Keratinocyte (primary cell): ENCODE measurements around the gene PSAP. TPM values are rescaled to one million over a fixed set of nuclear protein-coding genes. Genes with fewer than 3 reads are reported as not detected.
A peak's percentile ranks its signal among the peaks of the same experiment; 100 is the strongest.
"Not testable (repeated sequence)": the region's sequence is repeated elsewhere in the genome, so short reads cannot be mapped to it uniquely, and the experiment has no call there.

Experiments
- DNase-seq: peaks from one replicate; pipeline ENCODE4 v3.0.0-alpha.2; 2011; ENCODE audit warnings: low read depth, missing footprints, low spot score
- FAIRE-seq: peaks from 2 replicates; lab custom pipeline; 2011; peaks lifted over from hg19 to GRCh38; lab: Jason Lieb, UNC
- H2AFZ ChIP-seq: 2 replicates; pipeline ENCODE4 v1.6.0; 2012; ENCODE audit warnings: low read length, control low read depth, inconsistent platforms; ENCODE audit not compliant: control insufficient read depth
- H3K27ac ChIP-seq: 2 replicates; pipeline ENCODE4 v1.5.1; 2011; ENCODE audit warnings: low read length; ENCODE audit not compliant: control insufficient read depth, insufficient read depth
- H3K27me3 ChIP-seq: 3 replicates; pipeline ENCODE4 v1.6.0; 2011; ENCODE audit warnings: low read length; ENCODE audit not compliant: control insufficient read depth, insufficient read depth; ENCODE audit errors: extremely low read depth
- H3K36me3 ChIP-seq, 2 experiments: 2 replicates in 1 of 2; 3 replicates in 1 of 2; pipeline ENCODE4 v1.5.1; 2011; ENCODE audit warnings: low read length in 2 of 2, mild to moderate bottlenecking in 1 of 2; ENCODE audit not compliant: control insufficient read depth in 2 of 2, insufficient read depth in 2 of 2; ENCODE audit errors: extremely low read depth in 1 of 2
- H3K4me1 ChIP-seq: 3 replicates; pipeline ENCODE4 v1.5.1; 2011; ENCODE audit warnings: low read length; ENCODE audit not compliant: control insufficient read depth, insufficient read depth; ENCODE audit errors: extremely low read depth
- H3K4me2 ChIP-seq: 3 replicates; pipeline ENCODE4 v1.6.0; 2011; ENCODE audit warnings: low read depth, low read length; ENCODE audit not compliant: control insufficient read depth, insufficient read depth; ENCODE audit errors: extremely low read depth
- H3K4me3 ChIP-seq, 3 experiments: fragments of 200-600 bp in 1 of 3; sonication (generic) in 1 of 3; 2 replicates in 2 of 3; 3 replicates in 1 of 3; pipeline ENCODE4 v1.5.1; 2011 to 2016; ENCODE audit warnings: low read length in 3 of 3, mild to moderate bottlenecking in 3 of 3, control low read depth in 2 of 3, inconsistent platforms in 1 of 3, low read depth in 1 of 3, mixed read lengths in 1 of 3, mixed run types in 1 of 3, moderate library complexity in 1 of 3; ENCODE audit not compliant: control insufficient read depth in 2 of 3, insufficient read depth in 2 of 3; ENCODE audit errors: extremely low read depth in 1 of 3
- H3K79me2 ChIP-seq: 2 replicates; pipeline ENCODE4 v1.6.0; 2012; ENCODE audit warnings: low read length; ENCODE audit not compliant: control insufficient read depth, insufficient read depth
- H3K9ac ChIP-seq: 3 replicates; pipeline ENCODE4 v1.6.0; 2011; ENCODE audit warnings: low read length; ENCODE audit not compliant: control insufficient read depth, insufficient read depth; ENCODE audit errors: extremely low read depth
- H3K9me1 ChIP-seq: 3 replicates; pipeline ENCODE4 v1.6.0; 2011; ENCODE audit warnings: low read length; ENCODE audit not compliant: control insufficient read depth, insufficient read depth; ENCODE audit errors: extremely low read depth
- H3K9me3 ChIP-seq: 2 replicates; pipeline ENCODE4 v1.5.1; 2012; ENCODE audit warnings: low read depth, low read length; ENCODE audit not compliant: control insufficient read depth
- H4K20me1 ChIP-seq: 3 replicates; pipeline ENCODE4 v1.6.0; 2011; ENCODE audit warnings: low read length; ENCODE audit not compliant: control insufficient read depth, insufficient read depth; ENCODE audit errors: extremely low read depth
- EZH2 ChIP-seq: IDR thresholded peaks from one replicate; pipeline ENCODE4 v1.6.1; 2012; ENCODE audit warnings: inconsistent platforms, mild to moderate bottlenecking, low read length, moderate library complexity
- dilution Hi-C: fragments of 300-500 bp; cut with MboI; formaldehyde crosslinking; loops from one replicate; pipeline ENCODE4 v1.7.0; 2020; ENCODE audit warnings: low sequenced_read_pairs; ENCODE audit not compliant: extremely low pct_ligation_motif_present
- polyA plus RNA-seq, 5 experiments: library from polyadenylated mRNA; depleted of rRNA in 3 of 5; stranded (reverse) in 3 of 5; stranded (forward) in 1 of 5; unstranded in 1 of 5; fragments of >200 nt; gene quantifications; 1 replicate in 1 of 5; 2 replicates in 3 of 5; 3 replicates in 1 of 5; pipeline versions ENCODE4 v1.2.1 to v1.2.3, GENCODE V29; 2011 to 2012; ENCODE audit warnings: missing spikeins in 2 of 5, low read depth in 1 of 5, low replicate concordance in 1 of 5
- TF ChIP-seq, protein P1 (sequence below), 3 experiments: IDR thresholded peaks in 1 of 3; conservative IDR thresholded peaks in 1 of 3; optimal IDR thresholded peaks in 1 of 3; 2 replicates in 2 of 3; 3 replicates in 1 of 3; pipeline versions ENCODE3 to v1.5.1; 2011; ENCODE audit warnings: low read length in 3 of 3, mild to moderate bottlenecking in 3 of 3, moderate library complexity in 2 of 3, control low read depth in 1 of 3, inconsistent platforms in 1 of 3; ENCODE audit not compliant: insufficient read depth in 2 of 3; ENCODE audit errors: extremely low read depth in 1 of 3

PSAP gene
- polyA plus RNA-seq, 1 donor (not counting 4 experiments of a cell fraction or from before 2014, with no cell fraction given): 1,075 TPM

DNA sequence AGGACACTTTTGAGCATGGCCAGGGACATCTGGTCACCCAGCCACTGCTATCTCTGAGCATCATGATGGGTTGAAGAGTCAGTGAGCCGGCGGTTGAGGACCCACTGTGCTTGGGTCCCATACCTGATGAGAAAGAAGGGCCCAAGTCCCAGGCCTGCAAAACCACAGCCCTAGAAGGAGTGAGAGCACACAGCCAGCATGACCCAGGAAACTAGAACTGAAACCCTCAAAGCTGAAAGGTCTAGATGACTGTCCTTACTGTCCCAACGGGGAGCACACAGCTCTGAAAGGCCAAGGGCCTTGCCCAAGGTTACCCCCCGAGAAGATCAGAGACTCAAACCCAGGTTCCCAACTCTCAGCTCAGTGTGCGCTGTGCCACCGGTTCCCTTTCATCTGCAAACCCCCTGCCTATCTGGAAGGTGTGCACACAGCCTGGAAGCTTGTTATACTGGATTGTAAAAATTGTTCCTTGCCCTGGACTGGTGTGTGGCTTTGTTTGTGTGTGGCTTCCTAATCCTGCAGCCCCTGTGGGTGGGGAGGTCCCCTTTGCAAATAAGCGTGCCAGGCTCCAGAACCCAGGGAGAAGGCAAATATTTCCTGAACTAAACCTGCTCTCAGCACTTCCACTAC lies 22.6 kb upstream of the PSAP start:
- Histone ChIP-seq H3K9me1 (no peaks in the 10 kb centered on the region), H3K36me3 (no peaks in the 10 kb centered on the region), H2AFZ (no peak overlapping the region), H3K27ac (no peak overlapping the region), H3K27me3 (no peaks in the 10 kb centered on the region), H3K9me3 (no peaks in the 10 kb centered on the region), H4K20me1 (no peaks in the 10 kb centered on the region), H3K4me3 (no peak overlapping the region), H3K4me1 (peaks cover 12% of the 10 kb centered on the region), H3K9ac (no peak overlapping the region), H3K79me2 (no peaks in the 10 kb centered on the region), H3K4me2 (no peak overlapping the region)
- dilution Hi-C loops: no loop called here
- FAIRE-seq (no peak), DNase-seq (no peak)
- TF ChIP-seq, protein P1, sequence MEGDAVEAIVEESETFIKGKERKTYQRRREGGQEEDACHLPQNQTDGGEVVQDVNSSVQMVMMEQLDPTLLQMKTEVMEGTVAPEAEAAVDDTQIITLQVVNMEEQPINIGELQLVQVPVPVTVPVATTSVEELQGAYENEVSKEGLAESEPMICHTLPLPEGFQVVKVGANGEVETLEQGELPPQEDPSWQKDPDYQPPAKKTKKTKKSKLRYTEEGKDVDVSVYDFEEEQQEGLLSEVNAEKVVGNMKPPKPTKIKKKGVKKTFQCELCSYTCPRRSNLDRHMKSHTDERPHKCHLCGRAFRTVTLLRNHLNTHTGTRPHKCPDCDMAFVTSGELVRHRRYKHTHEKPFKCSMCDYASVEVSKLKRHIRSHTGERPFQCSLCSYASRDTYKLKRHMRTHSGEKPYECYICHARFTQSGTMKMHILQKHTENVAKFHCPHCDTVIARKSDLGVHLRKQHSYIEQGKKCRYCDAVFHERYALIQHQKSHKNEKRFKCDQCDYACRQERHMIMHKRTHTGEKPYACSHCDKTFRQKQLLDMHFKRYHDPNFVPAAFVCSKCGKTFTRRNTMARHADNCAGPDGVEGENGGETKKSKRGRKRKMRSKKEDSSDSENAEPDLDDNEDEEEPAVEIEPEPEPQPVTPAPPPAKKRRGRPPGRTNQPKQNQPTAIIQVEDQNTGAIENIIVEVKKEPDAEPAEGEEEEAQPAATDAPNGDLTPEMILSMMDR (optimal IDR thresholded peaks at IDR 0.05 in 1 of 3, IDR thresholded peaks at IDR 0.05 in 1 of 3, conservative IDR thresholded peaks at IDR 0.05 in 1 of 3; ENCODE audit: extremely low read depth in 1 of 3, insufficient read depth in 2 of 3, low read length in 3 of 3): no peak
- no peak for TF ChIP-seq EZH2

DNA sequence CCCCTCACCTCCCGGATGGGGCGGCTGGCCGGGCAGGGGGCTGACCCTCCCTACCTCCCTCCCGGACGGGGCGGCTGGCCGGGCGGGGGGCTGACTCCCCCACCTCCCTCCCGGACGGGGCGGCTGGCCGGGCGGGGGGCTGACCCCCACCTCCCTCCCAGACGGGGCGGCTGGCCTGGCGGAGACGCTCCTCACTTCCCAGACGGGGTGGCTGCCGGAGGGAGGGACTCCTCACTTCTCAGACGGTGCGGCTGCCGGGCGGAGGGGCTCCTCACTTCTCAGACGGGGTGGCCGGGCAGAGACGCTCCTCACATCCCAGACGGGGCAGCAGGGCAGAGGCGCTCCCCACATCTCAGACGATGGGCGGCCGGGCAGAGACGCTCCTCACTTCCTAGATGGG lies 18.6 kb upstream of the PSAP start:
- dilution Hi-C loops, H3K9ac ChIP-seq, FAIRE-seq, H3K36me3 ChIP-seq, H3K27ac ChIP-seq, H3K9me1 ChIP-seq, H3K9me3 ChIP-seq, H3K27me3 ChIP-seq, H3K4me2 ChIP-seq, H3K79me2 ChIP-seq, H4K20me1 ChIP-seq, H2AFZ ChIP-seq, H3K4me3 ChIP-seq, DNase-seq: not testable (repeated sequence)
- peaks cover 20% of the 10 kb centered on the region for H3K4me1 ChIP-seq

DNA sequence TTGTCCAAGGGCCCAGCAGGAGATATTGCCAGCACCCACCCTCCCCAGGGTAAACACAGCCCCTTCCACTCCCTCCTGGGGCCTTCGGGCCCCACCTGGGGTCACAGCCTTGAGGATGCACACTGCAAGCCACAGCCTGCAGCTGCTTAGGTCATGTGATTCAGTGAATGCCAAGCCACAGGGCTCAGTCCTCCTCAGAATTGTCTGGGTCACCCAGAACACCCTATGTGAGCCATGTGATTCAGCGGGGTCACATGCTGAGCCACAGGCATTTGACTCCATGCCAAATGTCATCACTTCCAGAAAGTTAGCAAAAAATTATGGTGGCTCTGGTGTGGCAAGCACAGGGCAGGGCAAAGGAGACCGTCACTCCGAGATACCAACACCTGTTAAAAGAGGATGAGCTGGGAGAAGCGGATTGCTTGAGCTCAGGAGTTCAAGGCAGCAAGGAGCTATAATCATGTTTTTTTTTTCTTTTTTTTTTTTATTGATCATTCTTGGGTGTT lies 17.2 kb upstream of the PSAP start:
- no peaks in the 10 kb centered on the region for H4K20me1 ChIP-seq
- no peak overlapping the region for H3K9ac ChIP-seq
- H3K27me3 ChIP-seq: no peaks in the 10 kb centered on the region
- FAIRE-seq (no peak), DNase-seq (no peak)
- no peaks in the 10 kb centered on the region for H3K9me1 ChIP-seq
- no peak overlapping the region for H3K4me3 ChIP-seq
- dilution Hi-C loops: no loop called here
- TF ChIP-seq, protein P1 (optimal IDR thresholded peaks at IDR 0.05 in 1 of 3, IDR thresholded peaks at IDR 0.05 in 1 of 3, conservative IDR thresholded peaks at IDR 0.05 in 1 of 3; ENCODE audit: extremely low read depth in 1 of 3, insufficient read depth in 2 of 3, low read length in 3 of 3): no peak
- no peak for TF ChIP-seq EZH2
- peak overlapping the region; percentile 37 for H3K4me2 ChIP-seq
- no peaks in the 10 kb centered on the region for H3K36me3 ChIP-seq
- no peak overlapping the region for H3K27ac ChIP-seq
- H3K79me2 ChIP-seq: no peaks in the 10 kb centered on the region
- peaks cover 20% of the 10 kb centered on the region for H3K4me1 ChIP-seq
- no peak overlapping the region for H2AFZ ChIP-seq
- H3K9me3 ChIP-seq: no peaks in the 10 kb centered on the region
